GM18861 (cell line): ENCODE data around the gene ATP2A3.

Source experiments
- ATAC-seq: cut with Tn5 transposase; IDR thresholded peaks from one replicate; pipeline ENCODE4 v1.9.1; 2021; ENCODE audit not compliant: unreplicated experiment

Gene ATP2A3

GRCh38 chr17:3875317-3875716, 88.9 kb downstream of the ATP2A3 start:
- no peak for ATAC-seq
